ENCODE data around the gene L3MBTL4.
"Not testable (repeated sequence)": the region's sequence is repeated elsewhere in the genome, so short reads cannot be mapped to it uniquely, and the experiment has no call there.

Gene L3MBTL4

DNA sequence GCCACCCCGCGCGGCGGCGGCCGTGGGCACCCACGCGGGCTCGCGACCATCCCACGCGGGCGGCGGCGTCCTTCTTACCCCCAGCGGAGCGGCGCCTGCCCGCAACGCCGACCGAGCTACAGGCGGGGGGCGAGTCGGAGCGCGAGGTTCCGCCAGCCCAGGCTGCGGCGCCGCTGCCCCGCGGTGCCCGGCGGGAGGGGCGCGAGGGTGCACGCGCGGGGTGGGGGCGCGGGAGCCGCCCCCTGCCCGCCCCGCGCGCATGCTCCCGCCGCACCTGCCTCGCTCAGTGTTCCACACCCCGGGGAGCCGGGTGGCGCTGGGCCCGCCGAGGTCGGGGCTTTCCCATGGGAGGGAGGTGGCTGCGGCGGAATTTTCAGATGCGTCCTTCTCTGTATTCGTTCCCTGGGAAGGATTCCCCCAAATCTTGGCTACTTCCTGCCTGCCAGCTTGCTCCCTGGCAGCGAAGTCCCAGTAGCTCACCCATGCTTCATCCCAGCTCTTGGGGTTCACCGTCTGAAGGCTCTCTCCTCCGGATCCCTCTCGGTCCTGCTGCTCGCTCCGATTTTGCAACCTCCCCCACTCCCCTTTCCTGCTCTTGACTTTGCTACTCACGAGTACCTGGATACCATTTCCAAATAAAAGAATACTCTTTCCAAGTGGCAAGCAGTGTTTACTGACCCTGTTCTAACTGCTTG lies at the start of gene L3MBTL4:
TSS of gene L3MBTL4 (minus strand) at position 189 of the 695 bp plus-strand sequence. CDS start 103,286 bp downstream, outside the sequence.
- DNase-seq: peak; percentile 9

DNA sequence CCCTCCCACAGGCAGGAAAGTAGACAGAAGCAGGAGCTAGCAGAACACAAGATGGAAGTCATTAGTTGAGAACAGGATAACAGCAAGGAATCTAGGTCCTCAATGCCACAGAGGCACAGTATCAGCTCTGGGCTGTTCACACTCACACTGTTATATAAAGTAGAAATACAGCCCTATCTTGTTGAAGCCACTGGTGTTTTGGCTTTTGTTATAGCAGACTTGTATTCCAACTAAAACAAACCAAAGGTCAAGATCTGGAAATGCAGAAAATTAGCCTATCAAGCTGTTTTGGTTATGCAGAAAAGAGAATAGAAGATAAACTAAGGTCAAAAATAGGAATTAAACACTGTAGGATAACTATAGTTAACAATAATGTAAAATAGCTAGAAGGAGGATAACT lies 37.5 kb upstream of the L3MBTL4 start:
- DNase-seq: no peak

- DNase-seq: no peak
These were observed 34.5 kb upstream of the L3MBTL4 start for GRCh38 chr18:6449213-6449612.

DNA sequence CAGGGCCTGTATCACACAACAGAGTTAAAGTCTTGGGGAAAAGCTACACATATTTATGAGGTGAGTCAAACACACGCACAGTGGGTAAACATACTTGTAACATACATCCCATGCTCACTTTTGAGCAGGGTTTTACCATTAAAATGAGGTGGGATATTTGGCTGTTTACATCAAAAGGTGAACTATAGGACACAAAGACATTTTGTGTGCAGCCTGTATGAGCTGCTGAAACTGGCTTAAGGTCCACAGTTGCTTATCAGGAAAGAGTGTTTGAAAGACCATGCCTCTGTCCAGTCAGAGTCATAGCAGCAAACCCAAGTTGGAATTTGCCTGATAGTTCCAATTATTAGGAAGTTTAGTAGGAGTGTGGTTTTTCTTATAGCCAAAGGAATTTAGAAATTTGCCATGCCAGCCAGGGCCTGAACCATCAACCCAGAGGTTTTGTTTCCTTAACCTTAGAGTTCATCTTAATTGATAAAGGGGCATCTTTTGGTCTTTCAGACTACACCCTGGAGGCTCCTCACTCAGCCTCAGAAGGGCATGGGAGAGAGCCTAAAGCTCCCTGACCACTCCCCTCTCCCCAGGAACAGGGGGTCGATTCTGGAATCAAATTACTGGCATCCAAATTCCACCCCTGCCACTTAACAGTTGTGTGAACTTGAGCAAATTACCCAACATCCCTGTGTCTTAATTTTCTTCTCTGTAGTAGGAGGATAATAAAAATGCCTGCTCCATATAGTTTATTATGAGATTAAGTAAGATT lies 29.9 kb upstream of the L3MBTL4 start:
- no peak for DNase-seq

GRCh38 chr18:6441200-6441599 lies 26.5 kb upstream of the L3MBTL4 start:
- no peak for DNase-seq

DNA sequence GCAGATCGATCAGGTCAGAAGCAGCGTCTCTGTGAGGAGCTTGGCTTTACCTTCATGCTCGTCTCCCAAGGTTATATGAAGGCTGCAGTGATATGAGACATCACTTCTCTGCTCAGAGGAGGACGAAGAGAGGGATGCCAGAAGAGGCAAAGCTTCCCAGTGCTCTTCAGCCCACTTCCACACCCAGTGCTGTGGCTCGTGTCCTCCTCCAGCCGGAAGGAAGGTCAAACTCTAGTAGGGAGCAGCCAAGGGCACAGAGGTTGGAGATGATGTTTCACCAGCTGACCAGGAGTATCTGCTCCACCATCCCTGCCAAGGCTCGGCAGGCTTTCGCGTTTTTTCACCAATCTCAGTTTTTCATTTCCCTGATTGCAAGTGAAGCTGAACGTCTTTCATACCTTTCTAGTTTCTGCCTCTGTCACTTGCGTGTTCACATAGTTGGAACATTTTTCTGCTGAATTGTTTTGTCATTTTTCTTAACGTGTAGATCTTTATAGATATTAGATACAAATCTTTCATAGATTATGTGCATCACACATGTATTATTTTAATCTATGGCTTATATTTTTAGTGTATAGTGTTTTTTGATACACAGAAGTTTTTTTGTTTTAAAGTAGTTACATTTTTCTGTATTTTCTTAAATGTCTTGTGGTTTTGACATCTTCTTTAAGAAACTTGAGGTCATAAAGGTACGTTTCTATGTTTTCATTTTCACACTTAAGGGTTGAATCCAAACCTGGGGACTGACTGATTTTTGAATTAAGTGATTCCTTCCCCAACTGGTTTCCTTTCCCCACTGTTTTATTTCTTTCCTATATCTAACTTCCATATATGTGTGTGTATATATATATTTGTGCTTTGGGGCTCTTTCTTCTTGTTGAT lies 23.5 kb upstream of the L3MBTL4 start:
- no peak for DNase-seq

GRCh38 chr18:6435731-6436130 lies 21.0 kb upstream of the L3MBTL4 start:
- no peak for DNase-seq

GRCh38 chr18:6434987-6435709 lies 20.4 kb upstream of the L3MBTL4 start:
- no peak for DNase-seq

- DNase-seq: no peak
These were observed 19.8 kb upstream of the L3MBTL4 start for GRCh38 chr18:6434481-6434880.

GRCh38 chr18:6431659-6432318 lies 17.1 kb upstream of the L3MBTL4 start:
- no peak for DNase-seq

DNA sequence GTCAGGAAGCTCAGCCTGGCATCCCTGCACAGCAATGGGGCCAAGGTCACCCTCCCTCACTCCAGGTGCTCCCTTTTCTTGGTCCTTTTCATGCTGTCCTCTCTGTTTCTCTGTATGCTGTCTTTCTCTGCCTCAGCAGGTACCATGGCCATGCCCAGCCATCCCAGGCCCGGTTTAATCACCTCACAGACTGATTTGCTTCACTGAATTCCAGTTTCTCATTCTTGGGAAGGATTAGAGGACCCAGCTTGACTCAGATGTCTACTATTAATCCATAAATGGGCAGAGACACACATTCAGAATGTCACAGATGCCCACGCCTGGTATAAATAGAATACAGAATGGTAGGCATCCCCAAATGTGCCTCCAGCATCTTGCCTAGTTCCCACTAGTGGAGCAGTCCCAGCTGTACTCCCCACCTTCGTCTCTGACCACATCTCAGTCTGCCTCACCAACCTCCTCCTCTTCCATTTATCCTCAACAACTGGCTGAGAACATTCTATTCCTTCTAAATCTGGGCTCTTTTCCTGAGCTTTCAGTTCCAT lies 14.2 kb upstream of the L3MBTL4 start:
- DNase-seq: no peak

- no peak for DNase-seq
These were observed 12.6 kb upstream of the L3MBTL4 start for GRCh38 chr18:6427286-6427685.

DNA sequence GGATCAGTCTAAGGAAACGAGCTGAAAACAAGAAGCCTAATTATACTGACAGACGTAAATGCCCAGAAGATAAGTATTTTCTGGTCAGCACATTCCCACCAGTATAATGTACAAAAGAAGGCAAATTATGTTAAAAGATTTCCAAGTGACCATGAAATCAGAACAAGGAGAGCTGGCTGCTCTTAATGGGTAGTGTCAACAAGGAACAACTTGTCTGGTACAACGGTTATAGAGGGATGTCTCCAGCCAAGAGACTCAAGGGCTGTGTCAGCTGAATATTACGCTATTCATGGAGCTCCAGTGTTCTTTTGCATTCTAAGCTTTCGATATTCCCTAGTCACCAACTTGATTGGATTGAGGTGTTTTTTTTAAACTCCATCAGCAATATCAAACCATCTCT lies 8.6 kb upstream of the L3MBTL4 start:
- no peak for DNase-seq

GRCh38 chr18:6414118-6414722 lies 491 bp downstream of the L3MBTL4 start:
- peak; percentile 26 for DNase-seq

DNA sequence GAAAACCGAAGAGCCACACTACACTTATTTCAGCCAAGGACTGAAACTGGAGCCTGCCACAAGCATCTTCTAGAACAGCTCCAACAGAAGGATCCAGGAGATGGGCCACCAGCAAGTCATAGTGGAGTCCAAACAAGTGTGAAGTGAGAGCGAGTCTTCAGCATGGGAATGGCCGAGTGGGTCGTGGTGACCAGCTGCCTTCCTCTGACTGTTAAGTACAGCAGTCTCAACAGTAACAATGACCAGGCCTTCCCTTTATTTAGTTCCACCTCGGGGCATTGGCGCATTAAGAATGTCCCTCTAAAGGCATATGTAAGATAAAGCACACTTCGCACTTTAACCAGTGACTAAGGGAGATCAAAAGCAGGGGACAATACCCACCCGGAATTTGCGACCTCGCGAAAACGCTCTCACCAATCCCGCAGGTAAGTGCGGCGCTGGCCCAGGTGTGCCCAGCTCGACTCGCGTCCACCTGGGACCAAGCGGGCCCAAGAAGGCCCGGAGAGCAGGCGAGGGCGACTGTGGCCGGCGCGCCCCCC lies 1.1 kb downstream of the L3MBTL4 start:
- DNase-seq: no peak

DNA sequence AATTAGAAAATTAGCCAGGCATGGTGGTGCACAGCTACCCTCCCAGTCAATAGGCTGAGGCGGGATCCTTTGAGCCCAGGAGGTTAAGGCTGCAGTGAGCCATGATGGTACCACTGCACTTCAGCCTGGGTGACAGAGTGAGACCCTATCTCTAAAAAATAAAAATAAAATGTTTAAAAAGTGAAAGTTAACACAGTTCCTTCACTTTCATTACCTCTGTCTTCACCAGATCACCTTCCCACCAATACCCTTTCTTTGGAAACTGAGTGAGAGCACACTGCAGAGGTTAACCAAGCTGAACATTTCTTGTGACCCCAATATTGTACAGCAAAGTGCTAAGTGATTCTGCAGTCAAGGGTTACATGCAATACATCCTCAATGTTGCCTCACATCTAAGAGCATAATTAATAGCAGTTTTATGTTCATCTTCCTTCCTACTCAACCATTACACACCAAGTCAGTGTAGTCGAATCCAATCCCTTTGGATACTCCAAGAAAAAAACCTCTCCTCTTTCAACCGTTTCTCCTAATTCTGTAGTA lies 1.7 kb downstream of the L3MBTL4 start:
- DNase-seq: no peak

GRCh38 chr18:6411382-6411781 lies 3.3 kb downstream of the L3MBTL4 start:
- no peak for DNase-seq

GRCh38 chr18:6409933-6410332 lies 4.8 kb downstream of the L3MBTL4 start:
- DNase-seq: no peak

- DNase-seq: not testable (repeated sequence)
These were observed 6.2 kb downstream of the L3MBTL4 start for GRCh38 chr18:6408543-6408942.

DNA sequence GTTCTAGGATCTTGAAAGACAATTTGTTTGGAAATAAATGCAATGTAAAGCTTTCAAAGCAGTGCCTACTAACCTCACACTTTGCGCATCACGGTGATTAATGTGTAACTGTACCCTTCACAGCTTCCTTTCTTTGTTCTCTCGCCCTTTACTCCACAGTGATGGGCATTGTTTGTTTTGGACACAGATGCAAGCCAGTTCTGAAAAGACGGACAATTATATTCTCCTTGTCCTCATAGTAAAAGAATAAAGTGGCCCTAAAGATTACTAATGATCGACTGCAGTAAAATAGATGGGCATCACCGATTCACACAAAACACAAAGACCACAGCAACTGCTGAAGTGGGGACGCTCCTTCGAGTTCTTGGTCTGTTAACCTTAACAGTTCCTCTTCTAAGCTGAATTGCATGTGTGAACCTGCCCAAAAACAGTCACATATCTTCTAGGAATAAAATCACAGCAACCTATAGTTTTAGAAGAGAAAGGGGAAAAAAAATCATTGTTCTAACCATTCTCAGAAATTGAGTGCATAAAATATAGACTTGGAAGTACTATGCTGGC lies 7.7 kb downstream of the L3MBTL4 start:
- DNase-seq: no peak

Measured in CD4-positive, alpha-beta T cell treated with Interleukin-10 for 1 hour (primary cell).